ENCODE results near the gene HLCS.

HLCS gene

GRCh38 chr21:36743008-36743407 lies 223.5 kb downstream of the HLCS start:
- no peak overlapping the region for H3K4me3 ChIP-seq (ENCODE audit: low read depth, low read length)
- CTCF ChIA-PET, result interaction anchor here (1.0 kb wide), 1 partner anchor 11 kb away, joined by 3 read pairs; no protein-coding TSS in a partner anchor
- DNase-seq (ENCODE audit: low read depth, low spot score), result no peak
- no peak for TF ChIP-seq CTCF (IDR thresholded peaks at IDR 0.05; ENCODE audit: insufficient read depth, low read length, missing control alignments)
- POLR2A ChIA-PET, result no interaction called here

GRCh38 chr21:36741506-36741905 lies 225.0 kb downstream of the HLCS start:
- H3K4me3 ChIP-seq (ENCODE audit: low read depth, low read length), result no peak overlapping the region
- CTCF ChIA-PET, result interaction anchor here (0.7 kb wide), 1 partner anchor 188 kb away, joined by 3 read pairs; no protein-coding TSS in a partner anchor
- no peak for DNase-seq (ENCODE audit: low read depth, low spot score)
- TF ChIP-seq CTCF (IDR thresholded peaks at IDR 0.05; ENCODE audit: insufficient read depth, low read length, missing control alignments), result no peak
- POLR2A ChIA-PET, result interaction anchor here (0.7 kb wide), 1 partner anchor 31 kb away, joined by 4 read pairs; no protein-coding TSS in a partner anchor

- ChIA-PET CTCF (interaction anchor here (0.7 to 6.3 kb wide), 3 partner anchors 10 to 316 kb away, joined by 3 to 47 read pairs (median 4); no protein-coding TSS in a partner anchor), POLR2A (no interaction called here)
- no peak for DNase-seq (ENCODE audit: low read depth, low spot score)
- H3K4me3 ChIP-seq (ENCODE audit: low read depth, low read length), result no peak overlapping the region
- TF ChIP-seq CTCF (IDR thresholded peaks at IDR 0.05; ENCODE audit: insufficient read depth, low read length, missing control alignments), result no peak
Observed at GRCh38 chr21:36738489-36739126, 227.9 kb downstream of the HLCS start.

GRCh38 chr21:36735724-36736320 lies 230.6 kb downstream of the HLCS start:
- ChIA-PET CTCF (interaction anchor here (6.3 kb wide), 1 partner anchor 12 kb away, joined by 47 read pairs; no protein-coding TSS in a partner anchor), POLR2A (no interaction called here)
- H3K4me3 ChIP-seq (ENCODE audit: low read depth, low read length), result no peak overlapping the region
- TF ChIP-seq CTCF (IDR thresholded peaks at IDR 0.05; ENCODE audit: insufficient read depth, low read length, missing control alignments), result no peak
- no peak for DNase-seq (ENCODE audit: low read depth, low spot score)

- ChIA-PET POLR2A (no interaction called here), CTCF (interaction anchor here (6.3 kb wide), 1 partner anchor 13 kb away, joined by 47 read pairs; no protein-coding TSS in a partner anchor)
- TF ChIP-seq CTCF (IDR thresholded peaks at IDR 0.05; ENCODE audit: insufficient read depth, low read length, missing control alignments), result no peak
- no peak overlapping the region for H3K4me3 ChIP-seq (ENCODE audit: low read depth, low read length)
- DNase-seq (ENCODE audit: low read depth, low spot score), result no peak
Observed at GRCh38 chr21:36735201-36735515, 231.3 kb downstream of the HLCS start.

- ChIA-PET CTCF (interaction anchor here (6.3 kb wide), 1 partner anchor 14 kb away, joined by 47 read pairs; no protein-coding TSS in a partner anchor), POLR2A (no interaction called here)
- TF ChIP-seq CTCF (IDR thresholded peaks at IDR 0.05; ENCODE audit: insufficient read depth, low read length, missing control alignments), result no peak
- no peak for DNase-seq (ENCODE audit: low read depth, low spot score)
- no peak overlapping the region for H3K4me3 ChIP-seq (ENCODE audit: low read depth, low read length)
Observed at GRCh38 chr21:36734367-36735200, 231.9 kb downstream of the HLCS start.

Data from AG04449 (cell line).